HG02885 (cell line): Measurements from ENCODE around the gene HAGHL.
"Not testable (repeated sequence)": the region's sequence is repeated elsewhere in the genome, so short reads cannot be mapped to it uniquely, and the experiment has no call there.

Source experiments
- ATAC-seq: cut with Tn5 transposase; IDR thresholded peaks from one replicate; pipeline ENCODE4 v1.9.1; 2021; ENCODE audit warnings: mild to moderate bottlenecking; ENCODE audit not compliant: unreplicated experiment, poor library complexity

HAGHL gene

DNA sequence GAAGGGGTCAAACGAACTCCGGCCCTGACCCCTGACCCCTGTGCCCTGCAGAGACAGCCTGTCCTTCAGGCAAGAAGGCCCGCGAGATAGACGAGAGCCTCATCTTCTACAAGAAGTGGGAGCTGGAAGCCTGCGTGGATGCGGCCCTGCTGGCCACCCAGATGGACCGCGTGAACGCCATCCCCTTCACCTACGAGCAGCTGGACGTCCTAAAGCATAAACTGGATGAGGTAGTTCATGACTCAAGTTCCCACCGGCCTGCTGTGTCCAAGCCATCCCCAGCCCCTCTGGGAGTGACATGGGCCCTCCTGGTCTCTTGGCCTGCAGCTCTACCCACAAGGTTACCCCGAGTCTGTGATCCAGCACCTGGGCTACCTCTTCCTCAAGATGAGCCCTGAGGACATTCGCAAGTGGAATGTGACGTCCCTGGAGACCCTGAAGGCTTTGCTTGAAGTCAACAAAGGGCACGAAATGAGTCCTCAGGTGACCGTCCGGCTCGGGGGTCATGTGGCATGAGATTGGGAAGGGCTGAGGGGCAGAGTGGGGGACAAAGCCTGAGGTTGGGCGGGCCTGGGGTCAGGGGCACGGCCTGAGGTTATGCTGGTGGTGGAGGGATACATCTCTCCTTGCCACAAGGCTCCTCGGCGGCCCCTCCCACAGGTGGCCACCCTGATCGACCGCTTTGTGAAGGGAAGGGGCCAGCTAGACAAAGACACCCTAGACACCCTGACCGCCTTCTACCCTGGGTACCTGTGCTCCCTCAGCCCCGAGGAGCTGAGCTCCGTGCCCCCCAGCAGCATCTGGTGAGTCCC is 39.3 kb downstream of the HAGHL start:
- ATAC-seq: no peak

DNA sequence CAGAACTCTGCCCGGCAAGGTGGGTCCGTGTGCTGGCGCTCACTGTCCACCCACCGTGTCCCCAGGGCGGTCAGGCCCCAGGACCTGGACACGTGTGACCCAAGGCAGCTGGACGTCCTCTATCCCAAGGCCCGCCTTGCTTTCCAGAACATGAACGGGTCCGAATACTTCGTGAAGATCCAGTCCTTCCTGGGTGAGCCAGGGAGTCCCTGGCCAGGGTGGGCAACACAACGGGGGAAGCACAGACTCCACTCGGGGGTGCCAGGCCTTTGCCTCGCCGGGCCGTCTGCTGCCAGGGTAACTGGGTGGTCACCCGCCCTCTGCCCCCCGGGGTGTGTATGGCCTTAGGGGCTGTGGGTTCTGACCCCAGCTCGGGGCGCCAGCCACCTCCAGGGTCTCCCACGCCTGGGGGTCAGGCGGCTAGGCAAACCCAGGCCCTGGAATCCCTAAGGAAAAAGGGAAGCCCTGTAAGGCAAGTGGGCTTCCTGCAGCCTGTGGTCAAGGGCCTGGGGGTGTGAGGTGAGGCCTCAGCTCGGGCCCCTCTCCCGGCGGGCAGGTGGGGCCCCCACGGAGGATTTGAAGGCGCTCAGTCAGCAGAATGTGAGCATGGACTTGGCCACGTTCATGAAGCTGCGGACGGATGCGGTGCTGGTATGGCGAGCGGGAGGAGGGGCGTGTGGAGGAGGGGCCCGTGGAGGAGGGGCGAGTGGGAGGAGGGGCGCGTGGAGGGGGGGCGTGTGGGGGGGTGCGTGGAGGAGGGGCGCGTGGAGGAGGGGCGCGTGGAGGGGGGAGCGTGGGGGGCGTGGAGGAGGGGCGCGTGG is 40.1 kb downstream of the HAGHL start:
- no peak for ATAC-seq

DNA sequence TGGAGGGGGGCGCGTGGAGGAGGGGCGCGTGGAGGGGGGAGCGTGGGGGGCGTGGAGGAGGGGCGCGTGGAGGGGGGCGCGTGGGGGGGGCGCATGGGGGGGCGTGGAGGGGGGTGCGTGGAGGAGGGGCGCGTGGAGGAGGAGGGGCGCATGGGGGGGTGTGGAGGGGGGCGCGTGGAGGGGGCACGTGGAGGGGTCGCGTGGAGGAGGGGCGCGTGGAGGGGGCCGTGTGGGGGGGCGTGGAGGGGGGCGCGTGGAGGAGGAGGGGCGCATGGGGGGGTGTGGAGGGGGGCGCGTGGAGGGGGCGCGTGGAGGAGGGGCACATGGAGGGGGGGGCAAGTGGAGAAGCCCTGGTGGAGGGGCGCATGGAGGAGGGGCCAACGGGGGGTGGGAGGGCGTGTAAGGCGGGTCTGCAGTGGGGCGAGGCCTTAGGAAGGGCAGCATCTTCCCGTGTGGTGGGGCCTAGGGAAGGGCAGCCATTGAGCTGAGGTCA is 40.9 kb downstream of the HAGHL start:
- ATAC-seq: no peak

DNA sequence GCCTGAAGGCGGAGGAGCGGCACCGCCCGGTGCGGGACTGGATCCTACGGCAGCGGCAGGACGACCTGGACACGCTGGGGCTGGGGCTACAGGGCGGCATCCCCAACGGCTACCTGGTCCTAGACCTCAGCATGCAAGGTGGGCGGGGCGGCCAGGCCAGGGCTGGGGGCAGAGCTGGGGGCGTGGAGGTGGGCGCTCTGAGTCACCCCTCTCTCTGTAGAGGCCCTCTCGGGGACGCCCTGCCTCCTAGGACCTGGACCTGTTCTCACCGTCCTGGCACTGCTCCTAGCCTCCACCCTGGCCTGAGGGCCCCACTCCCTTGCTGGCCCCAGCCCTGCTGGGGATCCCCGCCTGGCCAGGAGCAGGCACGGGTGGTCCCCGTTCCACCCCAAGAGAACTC is 41.5 kb downstream of the HAGHL start:
- no peak for ATAC-seq

DNA sequence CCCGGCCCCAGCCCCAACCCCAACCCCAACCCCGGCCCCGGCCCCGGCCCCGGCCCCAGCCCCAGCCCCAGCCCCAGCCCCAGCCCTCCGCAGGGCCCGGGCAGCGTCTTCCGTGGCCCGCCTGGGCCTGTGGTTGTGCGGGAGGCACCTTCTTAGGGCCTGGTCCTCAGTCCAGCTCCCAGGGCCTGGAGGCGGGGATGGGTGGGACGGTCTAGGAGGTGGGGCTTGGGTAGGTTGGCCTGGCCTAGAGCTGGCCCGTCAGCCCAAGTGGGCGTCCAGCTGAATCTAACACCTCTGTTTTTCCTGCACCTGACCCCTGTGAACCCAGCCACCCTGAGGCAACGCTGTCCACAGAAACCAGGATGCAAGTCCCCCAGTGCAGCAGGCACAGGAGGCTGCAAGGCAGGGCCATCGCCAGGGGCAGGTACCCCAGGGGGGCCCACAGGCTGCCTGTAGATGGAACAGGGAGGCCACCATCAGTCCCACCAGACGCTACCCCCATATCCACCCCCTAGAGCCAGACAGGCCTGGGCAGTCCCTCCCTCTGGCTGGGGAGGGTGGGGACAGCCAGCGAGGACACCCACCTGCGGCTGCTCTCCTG is 42.4 kb downstream of the HAGHL start:
- ATAC-seq: no peak

DNA sequence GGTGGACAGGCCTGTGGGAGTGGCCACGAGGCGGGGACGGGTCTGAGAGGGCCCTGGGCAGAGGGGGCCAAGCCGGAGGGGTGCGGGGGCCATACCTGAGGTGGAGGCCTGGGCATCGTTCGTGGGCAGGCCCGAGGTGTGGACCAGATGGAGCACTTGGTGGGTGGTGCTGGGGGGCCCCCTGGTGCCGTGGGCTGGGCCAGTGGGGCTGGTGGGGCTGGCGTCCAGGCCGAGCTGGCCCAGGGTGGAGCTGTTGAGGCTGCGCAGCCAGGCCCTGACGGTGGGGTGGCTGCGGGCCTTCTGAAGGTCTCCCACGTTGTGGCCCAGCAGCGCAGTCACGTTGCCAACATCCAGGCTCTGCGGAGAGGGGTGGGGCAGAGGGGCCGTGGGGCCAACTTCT is 43.0 kb downstream of the HAGHL start:
- ATAC-seq: no peak

DNA sequence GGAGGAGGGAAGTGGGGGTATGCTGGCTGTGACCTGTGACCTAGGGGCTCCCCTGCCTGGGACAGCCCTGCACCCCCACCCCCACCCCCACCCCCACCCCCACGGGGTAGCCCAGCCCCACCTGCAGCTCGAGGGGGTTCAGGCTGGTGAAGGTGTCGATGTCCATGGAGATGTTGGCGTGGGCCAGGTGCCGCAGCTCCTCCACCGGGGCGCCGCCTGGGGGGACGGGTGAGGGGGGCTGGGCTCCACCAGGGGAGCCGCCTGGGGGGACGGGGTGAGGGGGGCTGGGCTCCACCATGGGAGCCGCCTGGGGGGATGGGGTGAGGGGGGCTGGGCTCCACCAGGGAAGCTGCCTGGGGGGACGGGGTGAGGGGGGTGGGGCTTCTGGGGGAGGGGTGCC is 43.5 kb downstream of the HAGHL start:
- no peak for ATAC-seq

DNA sequence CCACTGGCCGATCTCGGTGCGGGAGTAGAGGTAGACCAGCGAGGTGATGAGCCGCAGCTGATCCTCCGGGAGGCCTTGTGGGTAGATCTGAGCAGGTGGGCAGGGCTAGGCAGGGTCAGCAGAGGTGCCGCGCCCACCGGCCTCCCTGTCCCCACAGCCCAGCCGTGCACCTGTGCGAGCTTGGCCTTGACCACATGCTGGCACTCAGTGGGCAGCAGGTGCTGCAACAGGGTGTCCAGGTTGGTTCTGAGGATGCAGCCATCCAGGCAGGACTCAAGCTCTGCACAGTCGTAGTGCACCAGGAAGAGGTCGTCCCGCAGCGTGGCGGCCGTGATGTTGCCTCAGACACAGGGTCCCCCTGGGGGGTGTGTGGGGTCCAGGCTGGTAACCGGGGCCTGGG is 46.1 kb downstream of the HAGHL start:
- ATAC-seq: no peak

DNA sequence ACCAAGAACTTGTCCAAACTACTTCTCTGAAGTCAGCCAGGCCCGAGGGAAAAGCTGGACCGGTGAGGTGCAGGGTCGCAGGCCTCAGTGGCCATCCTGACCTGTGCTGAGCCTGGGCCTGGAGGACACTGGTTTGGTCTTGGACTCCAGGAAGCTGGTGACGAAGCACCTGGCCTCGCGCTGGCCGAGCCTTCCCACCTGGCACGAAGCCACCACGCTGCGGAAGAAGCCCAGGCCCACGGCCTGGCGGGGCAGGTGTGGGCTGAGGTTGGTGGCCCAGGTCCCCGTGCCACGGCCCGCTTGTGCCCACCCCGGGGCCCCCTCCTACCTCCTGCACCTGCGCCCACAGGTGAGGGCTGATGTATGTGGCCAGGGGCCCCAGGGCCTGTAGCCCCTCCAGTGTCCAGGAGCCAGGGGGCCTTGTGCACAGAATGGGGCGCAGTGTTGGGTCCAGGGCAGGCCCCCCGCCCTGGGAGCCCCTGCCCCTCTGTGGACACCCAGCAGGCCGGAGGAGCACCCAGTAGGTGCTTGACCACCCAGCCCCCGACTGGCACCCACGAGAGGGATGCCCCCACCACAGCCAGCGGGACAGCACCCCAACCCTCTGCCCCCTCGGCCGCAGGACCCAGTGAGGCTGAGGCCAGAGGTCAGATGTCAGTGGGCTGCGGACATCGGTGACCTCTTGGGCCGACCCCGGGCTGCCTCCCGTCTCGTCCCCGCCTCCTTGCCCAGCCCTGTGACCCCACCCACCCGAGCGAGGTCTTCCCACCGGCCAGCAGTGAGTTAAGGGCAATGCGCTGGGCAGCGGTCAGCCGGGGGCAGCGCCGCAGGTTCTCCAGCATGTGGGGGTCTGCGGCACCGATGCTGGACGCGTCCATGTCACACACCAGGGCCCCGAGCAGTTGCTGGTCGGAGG is 47.4 kb downstream of the HAGHL start:
- ATAC-seq: no peak

DNA sequence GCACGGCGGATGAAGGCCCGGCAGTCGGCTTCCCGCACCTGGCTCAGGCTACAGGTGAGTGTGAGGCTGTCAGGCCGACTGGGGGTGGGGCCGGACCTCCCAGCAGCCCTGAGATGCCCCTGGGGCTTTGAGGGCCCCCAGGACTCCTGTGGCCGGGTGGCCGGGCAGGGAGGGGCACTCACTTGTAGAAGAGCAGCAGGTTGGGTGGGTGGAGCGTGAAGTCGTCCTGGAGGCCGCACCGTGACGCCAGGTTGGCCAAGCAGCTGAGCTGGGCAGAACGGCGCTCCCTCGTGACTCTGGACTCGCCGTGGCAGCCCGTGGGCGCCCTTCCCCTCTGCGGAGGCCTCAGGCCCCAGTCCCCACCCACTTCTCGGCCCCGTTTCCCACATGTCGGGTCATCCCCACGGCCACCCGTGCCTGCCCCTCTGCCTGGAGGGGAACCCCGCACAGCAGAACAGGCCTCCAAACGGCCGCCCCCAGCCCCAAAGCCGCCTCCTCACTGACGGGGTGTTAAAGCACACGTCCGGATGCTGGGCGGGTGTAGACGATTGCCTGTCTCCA is 48.4 kb downstream of the HAGHL start:
- no peak for ATAC-seq

DNA sequence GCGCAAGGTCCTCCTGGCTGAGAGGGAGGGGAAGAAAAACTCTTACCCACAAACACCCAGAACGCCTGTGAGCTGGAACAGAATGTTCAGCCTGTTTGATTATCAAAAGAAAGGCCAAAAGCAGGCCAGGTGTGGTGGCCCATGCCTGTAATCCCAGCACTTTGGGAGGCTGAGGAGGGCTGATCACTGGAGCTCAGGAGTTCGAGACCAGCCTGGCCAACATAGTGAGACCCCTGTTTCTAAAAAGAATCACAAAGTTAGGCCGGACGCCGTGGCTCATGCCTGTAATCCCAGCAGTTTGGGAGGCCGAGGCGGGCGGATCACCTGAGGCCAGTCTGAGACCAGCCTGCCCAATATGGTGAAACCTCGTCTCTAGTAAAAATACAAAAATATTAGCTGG is 49.4 kb downstream of the HAGHL start:
- not testable (repeated sequence) for ATAC-seq

DNA sequence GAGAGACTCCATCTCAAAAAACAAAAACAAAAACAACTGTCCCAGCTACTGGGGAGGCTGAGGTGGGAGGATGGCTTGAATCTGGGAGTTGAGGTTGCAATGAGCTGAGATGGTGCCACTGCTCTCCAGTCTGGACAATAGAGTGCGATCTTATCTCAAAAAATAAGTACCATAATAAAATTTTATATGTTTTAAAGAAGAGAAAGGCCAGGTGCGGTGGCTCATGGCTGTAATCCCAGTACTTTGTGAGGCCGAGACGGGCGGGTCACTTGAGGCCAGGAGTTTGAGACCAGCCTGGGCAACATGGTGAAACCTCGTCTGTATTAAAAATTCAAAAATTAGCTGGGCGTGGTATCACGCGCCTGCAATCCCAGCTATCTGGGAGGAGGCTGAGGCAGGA is 49.9 kb downstream of the HAGHL start:
- no peak for ATAC-seq

DNA sequence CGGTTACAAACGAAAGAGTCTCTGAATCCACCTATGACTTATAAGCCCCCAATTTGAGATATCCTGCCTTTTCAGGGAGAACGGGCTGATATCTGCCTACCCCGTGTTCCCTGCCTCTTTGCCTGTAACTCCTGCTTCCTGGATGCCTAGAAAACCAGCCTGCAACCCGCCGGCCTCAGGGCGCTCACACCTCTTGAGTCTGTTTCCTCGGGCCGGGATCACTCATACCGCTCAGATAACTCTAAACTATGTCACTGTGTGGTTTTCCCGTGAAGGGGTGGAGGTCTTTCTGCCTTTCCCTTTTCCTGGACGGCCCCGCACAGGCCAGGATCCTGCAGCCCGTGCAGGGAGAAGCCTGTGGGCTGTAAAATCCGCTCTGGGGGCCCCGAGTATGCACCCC is 50.9 kb downstream of the HAGHL start:
- no peak for ATAC-seq

DNA sequence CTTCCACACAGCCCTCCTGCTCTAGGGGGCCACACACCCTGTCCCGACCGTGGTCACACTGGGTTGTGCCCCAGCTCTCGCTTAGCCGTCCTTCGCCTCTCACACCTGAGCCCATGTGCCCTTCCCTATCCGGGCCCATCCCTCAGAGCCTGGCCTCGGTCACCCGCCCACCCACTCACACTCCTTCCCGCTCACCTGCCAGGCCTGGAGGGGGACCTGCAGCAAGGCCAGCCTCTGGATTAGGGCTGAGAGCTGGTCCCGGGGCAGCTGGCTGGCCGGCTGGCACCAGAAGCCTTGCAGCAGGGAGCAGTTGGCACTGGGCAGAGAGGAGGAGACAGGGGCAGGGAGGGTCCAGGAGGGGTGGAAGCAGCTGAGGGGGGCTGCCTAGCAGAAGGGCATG is 51.5 kb downstream of the HAGHL start:
- ATAC-seq: no peak

DNA sequence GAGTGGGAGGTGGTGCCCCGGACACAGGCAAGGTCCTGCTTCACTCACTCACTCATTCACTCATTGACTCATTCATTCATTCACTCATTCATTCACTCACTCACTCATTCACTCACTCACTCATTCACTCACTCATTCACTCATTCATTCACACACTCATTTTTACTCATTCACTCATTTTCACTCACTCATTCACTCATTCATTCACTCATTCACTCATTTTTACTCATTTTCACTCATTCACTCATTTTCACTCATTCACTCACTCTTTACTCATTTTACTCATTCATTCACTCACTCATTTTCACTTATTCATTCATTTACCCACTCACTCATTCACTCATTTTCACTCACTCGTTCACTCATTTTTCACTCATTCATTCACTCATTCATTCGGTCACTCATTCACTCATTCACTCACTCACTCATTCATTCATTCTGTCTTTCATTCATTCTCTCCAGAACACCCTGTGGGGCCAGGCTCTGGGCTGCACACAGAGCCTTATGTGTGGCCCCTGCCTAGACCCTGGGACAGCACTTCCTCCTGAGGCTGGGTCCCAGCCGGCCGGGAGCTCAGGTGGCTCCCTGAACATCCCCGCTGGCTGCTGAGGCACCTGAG is 52.1 kb downstream of the HAGHL start:
- ATAC-seq: no peak
